H54 (cell line): Measurements from ENCODE around the gene SH2D5.

Source experiments
- DNase-seq: peaks from one replicate; pipeline ENCODE4 v3.0.0; 2011; ENCODE audit warnings: low spot score, mixed read lengths; ENCODE audit not compliant: insufficient read length
- FAIRE-seq: peaks from 3 replicates; lab custom pipeline; 2011; peaks lifted over from hg19 to GRCh38; lab: Jason Lieb, UNC
- POLR2A ChIP-seq: IDR thresholded peaks from 2 replicates; pipeline ENCODE4 v1.6.1; 2011; ENCODE audit warnings: low read depth, mild to moderate bottlenecking, low read length

SH2D5 gene

DNA sequence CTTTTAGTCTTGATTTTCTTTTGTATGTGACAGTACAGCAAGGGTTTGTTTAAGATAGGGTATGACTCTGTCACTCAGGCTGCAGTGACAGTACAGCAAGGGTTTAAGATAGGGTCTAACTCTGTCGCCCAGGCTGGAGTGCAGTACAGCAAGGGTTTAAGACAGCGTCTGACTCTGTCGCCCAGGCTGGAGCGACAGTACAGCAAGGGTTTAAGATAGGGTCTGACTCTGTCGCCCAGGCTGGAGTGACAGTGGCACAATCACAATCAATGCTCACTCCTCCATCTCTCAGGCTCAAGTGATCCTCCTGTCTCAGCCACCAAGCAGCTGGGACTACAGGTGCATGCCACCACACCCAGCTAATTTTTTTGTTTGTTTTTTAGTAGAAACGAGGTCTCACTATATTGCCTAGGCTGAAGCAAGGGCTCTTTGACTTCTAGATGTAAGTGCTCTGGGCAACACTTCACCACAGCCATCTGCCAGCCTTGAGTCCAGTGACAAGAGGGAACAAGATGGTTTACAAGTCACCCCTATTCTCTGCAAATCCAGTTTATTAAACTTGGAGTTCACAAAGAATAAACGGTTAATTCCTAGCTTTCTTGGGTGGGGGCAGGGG lies 965 bp upstream of the SH2D5 start:
- no peak for TF ChIP-seq POLR2A
- FAIRE-seq (no peak), DNase-seq (no peak)

DNA sequence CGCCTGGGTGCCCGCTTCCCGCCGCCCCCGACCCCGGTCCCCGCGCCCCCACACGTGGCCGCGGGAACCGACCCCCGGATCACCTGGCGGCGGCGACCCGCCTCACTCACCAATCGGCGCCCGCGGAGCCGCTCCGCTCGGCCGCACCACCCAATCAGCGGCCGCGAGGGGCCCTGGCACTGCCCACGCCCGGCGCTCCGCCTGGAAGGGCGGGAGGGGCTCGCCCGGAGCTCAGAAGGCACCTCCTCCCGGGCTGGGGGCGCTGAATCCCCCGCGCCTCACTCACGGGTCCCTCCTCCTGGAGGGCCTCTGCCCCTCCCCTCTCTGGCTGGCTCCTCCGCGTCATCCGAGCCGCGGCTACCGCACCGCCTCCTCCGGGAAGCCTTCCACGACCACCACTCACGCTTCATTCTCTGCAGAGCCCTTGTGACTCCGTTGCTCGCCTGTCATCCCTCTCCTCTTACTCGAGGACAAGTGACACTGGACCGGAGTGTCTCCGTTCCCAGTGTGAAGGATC lies 374 bp downstream of the SH2D5 start:
- DNase-seq: peak; percentile 65
- no peak for FAIRE-seq
- no peak for TF ChIP-seq POLR2A

DNA sequence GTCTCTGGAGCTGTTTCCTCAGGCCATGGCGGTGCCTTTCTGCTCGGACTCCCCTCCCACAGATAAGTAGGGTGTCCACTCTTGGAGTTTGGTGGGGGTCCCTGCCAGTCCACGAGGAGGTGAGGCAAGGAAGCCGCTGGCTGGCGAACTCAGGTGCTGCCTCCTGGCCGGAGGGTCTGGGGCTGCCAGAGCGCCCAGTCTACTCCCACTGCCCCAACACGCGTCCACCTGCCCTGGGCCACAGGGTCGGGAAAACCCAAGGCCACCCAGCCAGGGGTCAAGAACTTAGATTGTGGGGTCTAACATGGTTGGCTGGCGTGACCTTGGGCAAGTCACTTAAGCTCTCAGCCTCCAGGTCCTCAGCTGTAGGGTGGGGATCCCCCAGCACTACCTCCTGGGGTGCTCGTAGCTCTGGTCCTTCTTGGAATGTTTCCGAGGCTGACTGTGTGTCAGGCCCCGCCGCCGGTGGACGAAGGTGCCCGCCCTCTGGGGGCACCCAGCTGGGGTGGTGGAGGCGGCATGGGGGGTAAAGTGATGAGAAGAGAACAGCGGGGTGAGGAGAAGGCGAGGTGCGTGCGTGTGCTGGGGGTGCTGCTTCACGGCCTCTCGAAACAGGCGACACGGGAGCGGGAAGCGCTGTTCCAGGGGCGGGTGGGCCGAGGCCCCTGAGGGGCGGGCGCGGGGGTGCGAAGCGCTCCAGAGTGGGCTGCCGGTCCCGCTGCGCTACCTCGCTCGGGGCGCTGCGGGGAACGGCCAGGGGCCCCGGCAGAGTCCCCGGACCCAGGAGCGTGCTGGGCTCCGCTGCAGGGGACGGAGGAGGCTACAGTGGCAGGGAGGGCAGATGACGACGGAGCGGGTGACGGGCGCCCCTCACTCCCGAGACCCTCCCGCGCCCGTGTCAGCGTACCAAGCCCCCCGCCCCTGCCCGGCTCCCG lies 1.2 kb downstream of the SH2D5 start:
- DNase-seq (no peak), FAIRE-seq (no peak)

DNA sequence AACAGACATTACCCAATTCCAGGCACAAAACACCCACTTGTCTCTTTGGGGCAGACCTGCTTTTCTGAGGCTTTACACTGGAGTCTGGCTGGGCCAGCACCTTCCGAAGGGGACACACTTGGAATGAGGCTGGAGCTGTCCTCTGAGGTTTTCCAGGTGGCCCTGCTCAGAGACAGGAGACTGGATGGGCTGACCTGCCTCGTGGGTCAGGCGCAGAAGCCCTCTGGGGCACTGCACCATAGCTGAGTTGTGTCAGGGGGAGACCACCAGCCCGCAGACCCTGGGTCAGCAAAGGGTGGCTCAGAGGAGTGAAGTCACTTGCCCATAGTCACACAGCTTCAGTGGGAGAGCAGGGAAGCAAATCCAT lies 1.8 kb downstream of the SH2D5 start:
- FAIRE-seq: no peak
- no peak for DNase-seq
- TF ChIP-seq POLR2A: no peak

More for the DNA sequence above, 1.2 kb downstream of the SH2D5 start:
- TF ChIP-seq POLR2A: no peak

DNA sequence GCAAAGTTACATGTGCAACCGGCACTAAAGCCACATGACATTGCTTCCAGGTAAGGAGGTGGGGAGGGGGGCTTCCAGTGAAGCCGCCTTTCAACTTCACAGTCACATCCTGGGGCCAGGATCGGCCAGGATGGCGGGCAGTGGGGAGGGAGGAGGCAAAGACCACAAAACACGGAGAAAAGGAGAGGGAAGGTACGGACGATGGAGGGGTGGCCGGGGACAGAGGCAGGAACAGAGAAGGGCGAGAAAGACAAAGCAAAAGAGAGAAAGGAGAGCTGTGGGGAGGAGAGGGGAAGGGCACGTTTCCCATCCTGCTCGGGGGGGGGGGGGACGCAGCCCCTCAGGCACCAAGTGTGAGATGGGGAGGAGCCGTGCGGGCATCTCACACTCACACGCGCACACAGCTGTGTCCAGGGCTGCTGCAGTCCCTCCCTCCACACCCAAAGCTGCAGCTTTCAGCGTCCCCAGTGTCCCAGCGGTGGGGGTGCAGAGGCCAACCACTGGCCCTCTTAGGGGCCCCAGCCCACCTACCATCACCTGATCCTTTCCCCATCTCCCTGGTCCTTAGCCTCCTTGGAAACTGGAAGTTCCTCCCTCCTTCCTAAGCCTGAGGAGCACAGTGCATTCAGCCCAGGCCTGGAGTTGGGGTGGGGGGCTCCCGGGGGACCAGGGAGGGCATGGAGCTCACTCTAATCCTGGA lies 2.4 kb downstream of the SH2D5 start:
- DNase-seq: no peak
- FAIRE-seq: no peak
- TF ChIP-seq POLR2A: no peak

DNA sequence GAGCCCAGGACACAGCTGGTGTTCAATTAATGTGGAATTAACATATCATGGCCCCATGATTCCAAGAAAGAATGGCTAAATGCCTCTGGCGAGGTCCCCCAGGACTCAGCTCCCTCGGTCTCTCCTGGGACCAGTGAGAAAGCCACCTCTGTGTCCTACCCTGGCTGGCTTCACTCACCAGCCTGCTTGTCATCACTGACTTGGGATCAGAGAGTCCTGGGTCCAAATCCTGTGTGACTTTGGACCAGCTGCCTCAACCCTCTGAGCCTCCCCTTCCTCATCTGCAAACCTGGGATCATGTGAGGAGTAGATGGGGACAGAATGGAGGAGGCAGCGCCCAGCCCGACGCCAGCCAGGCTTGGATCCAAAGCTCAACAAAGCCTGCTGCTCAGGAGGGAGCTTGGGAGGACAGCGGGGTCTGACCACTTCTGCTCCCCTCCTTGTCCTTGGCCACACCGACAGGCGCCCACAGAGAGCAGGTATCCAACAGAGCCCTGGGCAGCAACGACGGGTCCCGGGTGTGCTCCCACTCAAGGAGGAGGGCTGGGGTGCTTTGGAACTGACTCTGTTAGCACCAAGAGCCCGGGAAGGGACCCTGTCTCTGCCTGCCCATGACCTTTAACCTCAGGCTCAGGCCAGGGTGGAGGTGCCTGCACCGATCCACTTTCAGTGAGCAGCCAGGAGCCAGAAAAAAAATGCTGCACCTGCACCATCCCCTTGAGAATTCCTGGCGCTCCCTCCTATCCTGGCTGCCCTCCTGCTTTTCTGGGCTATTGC lies 3.2 kb downstream of the SH2D5 start:
- DNase-seq: no peak
- no peak for FAIRE-seq
- no peak for TF ChIP-seq POLR2A

DNA sequence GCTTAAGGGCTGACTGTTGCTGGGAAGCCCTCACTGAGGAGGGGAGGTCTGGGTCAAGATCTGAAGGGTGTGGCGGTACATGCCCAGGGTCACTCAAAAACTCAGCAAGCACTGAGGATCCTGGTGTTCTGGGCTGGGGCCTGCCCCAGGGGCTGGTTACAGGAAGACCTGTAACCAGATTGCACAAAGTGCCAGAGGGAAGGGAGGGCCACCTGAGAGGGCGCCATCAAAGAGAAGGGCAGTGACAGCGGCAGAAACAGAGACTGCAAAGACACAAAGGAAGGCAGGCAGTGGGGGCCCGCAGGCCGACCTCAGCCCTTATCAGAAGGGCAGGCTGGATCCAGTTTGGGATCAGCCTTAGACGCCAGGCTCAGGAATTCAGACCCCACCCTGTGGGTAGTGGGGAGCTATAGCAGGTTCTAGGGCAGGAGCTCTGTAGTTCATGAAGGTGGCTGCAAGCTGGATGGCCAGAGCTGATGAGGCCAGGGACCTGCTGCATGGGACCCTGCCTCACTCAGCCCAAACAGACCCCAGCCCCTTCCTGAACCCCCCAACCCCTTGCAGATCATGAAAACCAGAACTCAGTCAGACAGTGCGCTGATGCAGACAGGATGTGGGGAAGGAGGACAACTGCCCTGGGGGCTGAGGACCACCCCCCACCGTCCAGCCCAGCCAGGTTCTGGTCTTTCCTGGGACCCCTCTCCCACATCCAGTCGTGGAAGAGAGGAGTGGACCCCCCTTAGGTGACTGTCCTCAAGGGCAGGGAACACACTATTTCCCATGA lies 3.9 kb downstream of the SH2D5 start:
- no peak for TF ChIP-seq POLR2A
- no peak for FAIRE-seq
- no peak for DNase-seq

DNA sequence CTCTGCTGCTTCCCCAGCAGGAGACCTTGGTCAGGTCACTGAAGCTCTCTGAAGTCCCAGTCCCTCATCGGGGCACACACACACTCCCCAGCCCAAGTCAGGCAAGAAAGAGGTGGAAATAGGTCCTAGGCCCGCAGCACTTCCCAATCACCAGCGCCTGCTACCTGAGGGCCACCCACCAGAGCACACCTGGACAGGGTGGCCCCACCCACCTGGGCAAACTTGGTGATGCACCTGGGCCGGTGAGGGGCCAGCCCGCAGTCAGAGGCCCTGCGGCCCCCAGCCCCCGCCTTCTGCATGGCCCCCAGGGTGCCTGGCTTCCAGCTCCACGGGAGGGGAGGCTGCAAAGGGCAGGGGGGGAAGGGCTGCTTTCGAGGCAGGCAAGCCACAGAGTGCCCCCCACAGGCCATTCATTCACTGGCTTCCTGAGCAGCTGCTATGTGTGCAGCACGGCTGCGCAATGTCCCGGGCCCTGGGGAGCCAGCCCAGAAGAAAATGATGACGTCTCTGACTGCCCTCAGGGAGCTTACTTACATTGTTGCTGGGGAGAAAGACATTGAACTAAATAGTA lies 4.7 kb downstream of the SH2D5 start:
- FAIRE-seq (no peak), DNase-seq (no peak)
- TF ChIP-seq POLR2A: no peak

DNA sequence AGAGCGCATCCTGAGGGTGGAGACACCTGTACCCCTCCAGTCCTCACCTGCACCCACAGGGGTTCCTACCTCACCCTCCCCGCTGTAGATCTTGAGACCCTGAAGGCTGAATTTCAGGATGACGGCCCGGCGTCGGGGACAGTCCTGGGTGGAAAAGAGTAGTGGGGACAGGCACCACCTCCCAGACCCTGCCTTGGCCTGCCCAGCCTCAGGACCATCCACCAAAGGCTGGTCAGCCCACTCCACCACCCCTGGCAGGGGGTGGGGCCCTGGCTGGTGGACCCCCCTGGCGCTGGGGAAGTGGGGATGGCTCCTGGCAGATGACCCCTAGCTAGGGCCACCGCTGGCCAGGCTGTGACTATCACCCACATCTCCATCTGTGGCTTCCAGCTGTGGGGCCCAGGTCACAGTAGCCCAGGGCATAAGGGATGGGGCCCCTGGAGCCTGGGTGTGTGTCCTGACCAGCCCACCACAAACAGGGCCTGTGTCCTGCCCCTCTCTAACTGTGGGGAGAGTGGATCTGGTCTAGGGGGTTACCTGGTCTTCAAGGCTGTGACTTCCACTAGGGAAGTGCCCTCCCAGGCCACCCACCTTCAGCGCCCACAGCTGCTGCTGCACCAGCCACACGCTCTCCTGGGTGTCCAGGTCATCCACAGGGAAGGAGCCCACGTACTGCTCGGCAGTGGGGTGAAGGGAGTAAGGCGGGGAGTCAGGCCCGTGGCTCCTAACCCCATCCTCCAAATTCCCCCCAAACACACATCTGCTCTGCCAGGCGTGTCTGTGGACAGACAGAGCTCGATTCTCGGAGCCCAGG lies 5.4 kb downstream of the SH2D5 start:
- no peak for TF ChIP-seq POLR2A
- no peak for DNase-seq
- FAIRE-seq: no peak

DNA sequence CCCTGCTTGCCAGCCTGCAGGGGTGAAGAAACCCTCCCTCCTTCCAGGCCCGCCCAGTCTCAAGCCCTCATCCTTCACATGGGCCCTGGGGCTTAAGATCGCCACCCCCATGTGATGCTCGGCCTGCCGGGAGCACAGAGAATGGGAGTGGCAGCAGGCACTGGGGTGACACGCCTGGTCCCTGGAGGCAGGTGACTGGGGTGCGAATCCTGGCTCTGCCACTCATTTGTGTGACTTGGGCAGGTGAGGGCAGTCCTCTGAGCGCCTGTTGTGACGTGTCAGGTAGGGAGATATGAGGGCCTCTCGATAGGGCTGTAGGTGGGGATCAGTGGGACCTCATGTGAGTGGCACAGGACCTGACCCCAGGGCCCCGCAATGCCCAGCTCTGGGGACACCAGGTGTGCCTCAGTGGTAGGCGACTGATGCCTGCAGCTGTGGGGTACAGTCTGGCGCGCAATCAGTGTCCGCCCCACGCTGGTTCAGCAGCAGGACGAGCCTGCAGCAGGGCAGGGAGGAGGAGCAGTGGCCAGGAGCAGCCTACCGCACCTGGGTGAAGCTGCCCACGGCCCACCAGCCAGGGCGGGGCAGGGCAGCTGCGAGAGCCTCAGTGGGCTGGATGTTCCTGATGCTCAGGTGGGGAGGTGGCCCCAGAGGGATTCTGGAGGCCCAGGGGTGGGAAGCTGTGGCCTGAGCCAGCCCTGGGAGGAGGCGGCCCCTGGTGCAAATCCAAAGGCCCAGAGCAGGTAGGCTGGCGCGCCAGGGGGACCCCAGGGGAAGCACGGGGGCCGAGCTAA lies 6.2 kb downstream of the SH2D5 start:
- TF ChIP-seq POLR2A: no peak
- no peak for FAIRE-seq
- DNase-seq: no peak
